ENCODE measurements around the gene CHST13. TPM values are rescaled to one million over a fixed set of nuclear protein-coding genes. Genes with fewer than 3 reads are reported as not detected.

CHST13 gene
- total RNA-seq, 1 experiment from 2014 or later = not detected

GRCh38 chr3:126501054-126501453 is 22.9 kb upstream of the CHST13 start:
- ChIA-PET CTCF (no interaction called here), POLR2A (ENCODE audit: unreplicated experiment) (no interaction called here)
- TF ChIP-seq EZH2phosphoT487 (IDR thresholded peaks at IDR 0.05; ENCODE audit: borderline replicate concordance, low read length) = no peak
- no peak for TF ChIP-seq EZH2 (IDR thresholded peaks at IDR 0.05; ENCODE audit: low read length, unreplicated experiment)
- TF ChIP-seq CTCF (conservative IDR thresholded peaks at IDR 0.05; ENCODE audit: low read depth, low read length) = no peak
- ATAC-seq = no peak
- no peaks in the 10 kb centered on the region for H3K36me3 ChIP-seq (ENCODE audit: low read depth, low read length)
- no peak overlapping the region for H2AFZ ChIP-seq (ENCODE audit: low read length)
- H3K9me2 ChIP-seq (replicated peaks; ENCODE audit: low read length) = no peaks in the 10 kb centered on the region
- H3K4me3 ChIP-seq (ENCODE audit: low read length) = no peak overlapping the region
- H3K79me2 ChIP-seq (ENCODE audit: low read length) = no peaks in the 10 kb centered on the region
- DNase-seq = no peak
- intact Hi-C loops (cut with micrococcal nuclease) = no loop called here
- H3K27me3 ChIP-seq (ENCODE audit: low read length) = no peaks in the 10 kb centered on the region
- no peak overlapping the region for H3K27ac ChIP-seq (ENCODE audit: low read length)
- no peaks in the 10 kb centered on the region for H4K20me1 ChIP-seq (ENCODE audit: low read length)
- H3K9ac ChIP-seq (ENCODE audit: low read length) = no peak overlapping the region
- no peak overlapping the region for H3K4me2 ChIP-seq (ENCODE audit: low read length)
- H3K9me3 ChIP-seq (ENCODE audit: low read length) = no peaks in the 10 kb centered on the region
- no peaks in the 10 kb centered on the region for H3F3A ChIP-seq (ENCODE audit: low read length, unreplicated experiment)
- BruUV-seq (replicated peaks) = no TSS peak
- no peaks in the 10 kb centered on the region; the same call in 1 of the 2 replicates for H3K4me1 ChIP-seq (ENCODE audit: insufficient read depth, low read length)

GRCh38 chr3:126501736-126502135 is 22.2 kb upstream of the CHST13 start:
- TF ChIP-seq EZH2phosphoT487 (IDR thresholded peaks at IDR 0.05; ENCODE audit: borderline replicate concordance, low read length) = no peak
- TF ChIP-seq EZH2 (IDR thresholded peaks at IDR 0.05; ENCODE audit: low read length, unreplicated experiment) = no peak
- TF ChIP-seq CTCF (conservative IDR thresholded peaks at IDR 0.05; ENCODE audit: low read depth, low read length) = no peak
- Histone ChIP-seq H3K4me3 (ENCODE audit: low read length) (no peak overlapping the region), H3F3A (ENCODE audit: low read length, unreplicated experiment) (no peaks in the 10 kb centered on the region), H4K20me1 (ENCODE audit: low read length) (no peaks in the 10 kb centered on the region), H3K27ac (ENCODE audit: low read length) (no peak overlapping the region), H3K9ac (ENCODE audit: low read length) (no peak overlapping the region), H3K79me2 (ENCODE audit: low read length) (no peaks in the 10 kb centered on the region), H3K9me2 (replicated peaks; ENCODE audit: low read length) (no peaks in the 10 kb centered on the region), H3K9me3 (ENCODE audit: low read length) (no peaks in the 10 kb centered on the region), H3K4me2 (ENCODE audit: low read length) (no peak overlapping the region), H3K27me3 (ENCODE audit: low read length) (no peaks in the 10 kb centered on the region), H3K36me3 (ENCODE audit: low read depth, low read length) (no peaks in the 10 kb centered on the region), H2AFZ (ENCODE audit: low read length) (no peak overlapping the region), H3K4me1 (ENCODE audit: insufficient read depth, low read length) (no peaks in the 10 kb centered on the region; the same call in 1 of the 2 replicates)
- BruUV-seq (replicated peaks) = no TSS peak
- CTCF ChIA-PET = no interaction called here
- DNase-seq (no peak), ATAC-seq (no peak)
- POLR2A ChIA-PET (ENCODE audit: unreplicated experiment) = no interaction called here
- intact Hi-C loops (cut with micrococcal nuclease) = no loop called here

- H3K4me1 ChIP-seq (ENCODE audit: insufficient read depth, low read length) = no peaks in the 10 kb centered on the region
- no peak overlapping the region for H2AFZ ChIP-seq (ENCODE audit: low read length)
- POLR2A ChIA-PET (ENCODE audit: unreplicated experiment) = no interaction called here
- H3F3A ChIP-seq (ENCODE audit: low read length, unreplicated experiment) = no peaks in the 10 kb centered on the region
- no peak overlapping the region for H3K4me2 ChIP-seq (ENCODE audit: low read length)
- ATAC-seq (no peak), DNase-seq (no peak)
- H3K27me3 ChIP-seq (ENCODE audit: low read length) = no peaks in the 10 kb centered on the region
- intact Hi-C loops (cut with micrococcal nuclease) = no loop called here
- no peaks in the 10 kb centered on the region for H3K36me3 ChIP-seq (ENCODE audit: low read depth, low read length)
- no peak overlapping the region for H3K4me3 ChIP-seq (ENCODE audit: low read length)
- H3K79me2 ChIP-seq (ENCODE audit: low read length) = no peaks in the 10 kb centered on the region
- TF ChIP-seq EZH2 (IDR thresholded peaks at IDR 0.05; ENCODE audit: low read length, unreplicated experiment) (no peak), CTCF (conservative IDR thresholded peaks at IDR 0.05; ENCODE audit: low read depth, low read length) (no peak), EZH2phosphoT487 (IDR thresholded peaks at IDR 0.05; ENCODE audit: borderline replicate concordance, low read length) (no peak)
- CTCF ChIA-PET = no interaction called here
- no peaks in the 10 kb centered on the region for H4K20me1 ChIP-seq (ENCODE audit: low read length)
- H3K9me3 ChIP-seq (ENCODE audit: low read length) = no peaks in the 10 kb centered on the region
- H3K9me2 ChIP-seq (replicated peaks; ENCODE audit: low read length) = no peaks in the 10 kb centered on the region
- H3K9ac ChIP-seq (ENCODE audit: low read length) = no peak overlapping the region
- no TSS peak for BruUV-seq (replicated peaks)
- no peak overlapping the region for H3K27ac ChIP-seq (ENCODE audit: low read length)
Observed at GRCh38 chr3:126502656-126503055, 21.3 kb upstream of the CHST13 start.
